Chondrocyte (in vitro differentiated cells): Measurements from ENCODE around the gene EPB41L4A. TPM values are rescaled to one million over a fixed set of nuclear protein-coding genes. Genes with fewer than 3 reads are reported as not detected.

Experiments
- DNase-seq: peaks from one replicate; pipeline ENCODE4 v3.0.0; 2021; ENCODE audit warnings: mixed read lengths, low spot score
- H3K27ac Mint-ChIP-seq: one replicate; pipeline ENCODE4 v1.8.0; 2021; ENCODE audit warnings: mild to moderate bottlenecking, moderate library complexity, mixed read lengths; ENCODE audit not compliant: unreplicated experiment
- H3K27me3 Mint-ChIP-seq: 2 replicates; pipeline ENCODE4 v1.8.0; 2021; ENCODE audit warnings: low read depth, mixed read lengths
- H3K36me3 Mint-ChIP-seq: 2 replicates; pipeline ENCODE4 v1.8.0; 2021; ENCODE audit warnings: low read depth, mixed read lengths
- H3K4me1 Mint-ChIP-seq: 2 replicates; pipeline ENCODE4 v1.8.0; 2021; ENCODE audit warnings: low read depth, mild to moderate bottlenecking, mixed read lengths
- H3K4me3 Mint-ChIP-seq: one replicate; pipeline ENCODE4 v1.8.0; 2021; ENCODE audit warnings: mild to moderate bottlenecking, moderate library complexity, mixed read lengths; ENCODE audit not compliant: unreplicated experiment
- H3K9me3 Mint-ChIP-seq: 2 replicates; pipeline ENCODE4 v1.8.0; 2021; ENCODE audit warnings: low read depth, mixed read lengths
- total RNA-seq: library from RNA; stranded (reverse); gene quantifications from 3 replicates; pipeline ENCODE4 v1.2.1, GENCODE V29; 2021
- TF ChIP-seq, protein P1 (sequence below): fragments of 200-600 bp; sonication (generic); IDR thresholded peaks from 2 replicates; pipeline ENCODE4 v1.5.0; 2021; ENCODE audit warnings: antibody characterized with exemption, mild to moderate bottlenecking, moderate library complexity

Gene EPB41L4A
- total RNA-seq, 1 donor from 2014 or later: 3.9 TPM

DNA sequence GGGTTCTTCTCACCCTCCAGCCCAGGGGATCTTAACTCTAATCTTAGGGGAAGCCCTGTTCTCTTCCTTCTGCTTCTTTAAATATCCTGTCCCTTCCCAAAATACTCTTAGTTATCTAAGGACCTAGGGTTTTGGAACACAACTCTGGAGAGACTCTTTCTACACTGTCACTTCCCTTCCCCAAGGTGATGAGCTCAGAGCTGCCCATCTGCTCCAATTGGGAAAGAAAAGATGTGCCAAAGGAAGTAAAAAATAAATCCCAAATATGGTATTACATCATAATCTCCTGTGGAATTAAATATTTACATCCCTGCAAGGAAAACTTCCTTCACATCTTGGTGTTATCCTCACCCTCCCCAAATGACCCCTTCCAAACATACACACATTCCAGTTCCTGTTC lies 291.2 kb downstream of the EPB41L4A start:
- TF ChIP-seq, protein P1, sequence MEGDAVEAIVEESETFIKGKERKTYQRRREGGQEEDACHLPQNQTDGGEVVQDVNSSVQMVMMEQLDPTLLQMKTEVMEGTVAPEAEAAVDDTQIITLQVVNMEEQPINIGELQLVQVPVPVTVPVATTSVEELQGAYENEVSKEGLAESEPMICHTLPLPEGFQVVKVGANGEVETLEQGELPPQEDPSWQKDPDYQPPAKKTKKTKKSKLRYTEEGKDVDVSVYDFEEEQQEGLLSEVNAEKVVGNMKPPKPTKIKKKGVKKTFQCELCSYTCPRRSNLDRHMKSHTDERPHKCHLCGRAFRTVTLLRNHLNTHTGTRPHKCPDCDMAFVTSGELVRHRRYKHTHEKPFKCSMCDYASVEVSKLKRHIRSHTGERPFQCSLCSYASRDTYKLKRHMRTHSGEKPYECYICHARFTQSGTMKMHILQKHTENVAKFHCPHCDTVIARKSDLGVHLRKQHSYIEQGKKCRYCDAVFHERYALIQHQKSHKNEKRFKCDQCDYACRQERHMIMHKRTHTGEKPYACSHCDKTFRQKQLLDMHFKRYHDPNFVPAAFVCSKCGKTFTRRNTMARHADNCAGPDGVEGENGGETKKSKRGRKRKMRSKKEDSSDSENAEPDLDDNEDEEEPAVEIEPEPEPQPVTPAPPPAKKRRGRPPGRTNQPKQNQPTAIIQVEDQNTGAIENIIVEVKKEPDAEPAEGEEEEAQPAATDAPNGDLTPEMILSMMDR: no peak
- no peaks in the 10 kb centered on the region for H3K27me3 Mint-ChIP-seq
- no peaks in the 10 kb centered on the region for H3K9me3 Mint-ChIP-seq
- no peaks in the 10 kb centered on the region for H3K36me3 Mint-ChIP-seq
- H3K27ac Mint-ChIP-seq: no peak overlapping the region
- H3K4me3 Mint-ChIP-seq: no peak overlapping the region
- DNase-seq: no peak
- H3K4me1 Mint-ChIP-seq: no peaks in the 10 kb centered on the region

DNA sequence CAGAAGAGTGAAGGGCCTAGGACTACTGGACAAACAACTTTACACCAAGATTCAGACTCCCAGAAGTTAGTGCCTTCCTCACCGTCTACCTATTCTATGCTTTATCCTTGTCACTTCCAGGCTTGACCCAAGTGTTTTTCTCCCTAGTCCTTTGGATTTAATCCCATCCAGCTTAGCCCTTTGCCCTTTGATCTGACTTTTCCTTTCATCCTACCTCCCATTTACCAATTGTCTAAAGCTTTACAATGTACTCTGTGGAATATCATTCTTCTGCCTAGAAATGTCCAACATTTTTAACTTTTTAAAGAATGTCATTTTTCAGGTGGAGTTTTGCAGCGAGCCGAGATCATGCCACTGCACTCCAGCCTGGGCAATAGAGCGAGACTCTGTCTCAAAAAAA lies 292.1 kb downstream of the EPB41L4A start:
- Mint-ChIP-seq H3K27ac (no peak overlapping the region), H3K4me1 (no peaks in the 10 kb centered on the region)

DNA sequence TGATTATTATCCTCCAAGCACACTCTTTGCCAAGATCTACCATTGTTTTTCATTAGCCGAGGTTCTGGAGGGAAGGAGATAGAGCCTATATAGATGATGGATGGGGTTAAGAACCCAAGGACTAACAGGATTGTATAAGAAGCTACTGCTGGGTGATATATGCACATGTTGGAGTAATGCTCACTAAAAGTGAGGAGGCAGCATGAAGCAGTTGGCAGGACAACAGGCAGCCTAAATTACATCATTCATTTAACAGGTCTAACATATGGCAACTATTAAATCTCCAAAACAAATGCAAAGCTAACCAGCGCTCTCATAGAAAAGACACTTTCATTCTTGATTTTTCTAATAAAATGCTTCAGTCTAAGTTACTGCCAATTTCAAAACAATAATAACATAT lies 293.2 kb downstream of the EPB41L4A start:
- Mint-ChIP-seq H3K27me3 (no peaks in the 10 kb centered on the region), H3K4me3 (no peak overlapping the region), H3K4me1 (no peaks in the 10 kb centered on the region), H3K9me3 (peaks cover 6% of the 10 kb centered on the region), H3K27ac (no peak overlapping the region), H3K36me3 (no peaks in the 10 kb centered on the region)
- no peak for DNase-seq
- TF ChIP-seq, protein P1: no peak

More for the DNA sequence above, 292.1 kb downstream of the EPB41L4A start:
- Mint-ChIP-seq H3K27me3 (no peaks in the 10 kb centered on the region), H3K9me3 (no peaks in the 10 kb centered on the region), H3K4me3 (no peak overlapping the region), H3K36me3 (no peaks in the 10 kb centered on the region)
- TF ChIP-seq, protein P1: no peak
- DNase-seq: no peak

DNA sequence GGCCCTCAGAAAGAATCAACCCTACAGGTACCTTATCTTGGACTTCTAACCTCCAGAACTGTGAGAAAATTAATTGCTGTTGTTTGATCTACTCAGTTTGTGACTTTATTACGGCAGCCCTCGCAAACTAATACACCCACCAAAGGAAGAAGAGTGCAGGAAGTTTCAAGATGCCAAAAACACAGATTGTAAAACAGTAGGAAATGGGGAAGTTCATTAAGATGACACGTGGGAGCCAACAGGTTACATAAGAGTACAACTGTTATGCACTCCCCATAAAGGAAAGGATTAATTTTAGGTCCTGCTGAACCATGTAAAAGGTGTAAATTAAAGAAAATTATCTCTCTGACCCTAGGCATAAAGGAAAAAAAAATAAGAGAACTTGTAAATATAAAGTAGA lies 294.3 kb downstream of the EPB41L4A start:
- no peaks in the 10 kb centered on the region for H3K36me3 Mint-ChIP-seq

DNA sequence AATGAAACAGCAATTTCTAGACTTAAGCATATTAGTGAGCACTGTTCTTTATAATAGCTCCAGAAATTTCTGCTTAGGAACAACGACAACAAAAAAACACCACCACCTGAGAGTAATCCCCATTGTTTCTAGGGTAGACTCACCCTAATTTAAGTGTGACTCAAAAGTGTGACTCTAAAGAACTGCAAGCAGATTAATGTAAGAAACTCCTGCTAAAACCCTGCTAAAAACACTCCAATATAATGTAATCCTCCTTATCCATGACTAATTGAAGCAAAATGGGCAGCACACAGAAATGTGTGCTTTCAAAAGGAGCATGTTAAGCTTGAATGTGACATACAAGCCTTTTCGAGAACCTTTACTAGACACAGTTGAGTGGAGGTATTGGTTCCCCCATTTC lies 296.0 kb downstream of the EPB41L4A start:
- no peaks in the 10 kb centered on the region for H3K36me3 Mint-ChIP-seq
- no peak overlapping the region for H3K27ac Mint-ChIP-seq
- no peak for DNase-seq
- no peak overlapping the region for H3K4me3 Mint-ChIP-seq
- H3K27me3 Mint-ChIP-seq: no peaks in the 10 kb centered on the region
- H3K9me3 Mint-ChIP-seq: peaks cover 12% of the 10 kb centered on the region
- H3K4me1 Mint-ChIP-seq: no peaks in the 10 kb centered on the region
- TF ChIP-seq, protein P1: no peak

More for the DNA sequence above, 294.3 kb downstream of the EPB41L4A start:
- Mint-ChIP-seq H3K27ac (no peak overlapping the region), H3K9me3 (peaks cover 11% of the 10 kb centered on the region), H3K27me3 (no peaks in the 10 kb centered on the region), H3K4me3 (no peak overlapping the region), H3K4me1 (no peaks in the 10 kb centered on the region)
- TF ChIP-seq, protein P1: no peak
- DNase-seq: no peak
